Neural cell (in vitro differentiated cells): ENCODE results near the gene DPM2.

Source experiments
- EZH2 ChIP-seq: fragments of 200-600, 300-800 bp; shearing (Covaris generic), sonication (generic); IDR thresholded peaks from 2 replicates; pipeline ENCODE4 v1.6.1; 2014; ENCODE audit warnings: antibody characterized with exemption, low read length, borderline replicate concordance, mild to moderate bottlenecking; ENCODE audit not compliant: insufficient read depth, poor library complexity, severe bottlenecking
- POLR2AphosphoS5 ChIP-seq: IDR thresholded peaks from 2 replicates; pipeline ENCODE4 v1.6.1; 2012
- RAD21 ChIP-seq: fragments of 450-650 bp; conservative IDR thresholded peaks from 2 replicates; pipeline ENCODE4 v1.6.1; 2014; ENCODE audit warnings: antibody characterized with exemption, mild to moderate bottlenecking, moderate library complexity
- TF ChIP-seq, protein P1 (sequence below): fragments of 450-650 bp; IDR thresholded peaks from 2 replicates; pipeline ENCODE4 v1.5.1; 2014; ENCODE audit warnings: antibody characterized with exemption, mild to moderate bottlenecking, moderate library complexity; ENCODE audit not compliant: poor library complexity, severe bottlenecking

DNA sequence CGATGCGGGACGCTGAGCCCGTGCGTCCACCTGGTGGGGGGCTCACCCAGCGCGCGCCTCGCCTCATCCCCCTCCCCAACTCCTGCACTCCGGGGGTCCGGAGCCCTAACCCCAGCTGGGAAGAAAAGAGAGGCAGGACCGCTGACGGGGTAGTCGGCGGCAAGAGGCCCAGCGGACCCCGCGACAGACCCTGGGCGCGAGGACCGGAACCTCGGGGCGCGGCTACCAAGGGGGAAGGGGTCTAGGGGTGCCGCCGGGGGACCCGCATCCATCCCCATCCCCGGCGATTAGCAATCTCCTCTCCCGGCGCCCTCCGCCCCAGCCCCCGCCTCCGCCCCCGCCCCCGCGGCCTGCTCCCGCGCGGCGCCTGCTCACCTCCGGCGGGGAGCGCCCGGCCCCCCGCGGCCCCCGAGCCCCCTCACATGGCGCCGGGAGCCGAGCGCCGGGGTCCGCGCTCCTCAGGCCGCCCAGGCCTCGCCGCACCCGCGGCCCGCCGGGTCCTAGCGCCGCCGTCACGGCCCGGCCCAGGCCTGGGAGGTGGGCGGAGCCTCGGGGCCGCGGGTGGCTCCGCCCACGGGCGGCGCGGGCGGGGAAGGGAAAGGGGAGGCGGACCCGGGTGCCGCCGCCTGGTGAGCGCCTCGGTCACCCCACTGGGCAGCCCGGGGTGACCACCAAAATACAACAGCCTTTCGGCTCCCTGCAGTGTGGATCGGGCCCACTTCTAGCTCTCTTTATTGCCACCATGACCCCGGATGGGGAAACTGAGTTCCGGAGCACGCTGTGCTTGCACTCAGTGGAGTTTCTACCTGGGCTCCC lies 38.3 kb downstream of the DPM2 start, which contains the start of gene ST6GALNAC6:
- TF ChIP-seq, protein P1, sequence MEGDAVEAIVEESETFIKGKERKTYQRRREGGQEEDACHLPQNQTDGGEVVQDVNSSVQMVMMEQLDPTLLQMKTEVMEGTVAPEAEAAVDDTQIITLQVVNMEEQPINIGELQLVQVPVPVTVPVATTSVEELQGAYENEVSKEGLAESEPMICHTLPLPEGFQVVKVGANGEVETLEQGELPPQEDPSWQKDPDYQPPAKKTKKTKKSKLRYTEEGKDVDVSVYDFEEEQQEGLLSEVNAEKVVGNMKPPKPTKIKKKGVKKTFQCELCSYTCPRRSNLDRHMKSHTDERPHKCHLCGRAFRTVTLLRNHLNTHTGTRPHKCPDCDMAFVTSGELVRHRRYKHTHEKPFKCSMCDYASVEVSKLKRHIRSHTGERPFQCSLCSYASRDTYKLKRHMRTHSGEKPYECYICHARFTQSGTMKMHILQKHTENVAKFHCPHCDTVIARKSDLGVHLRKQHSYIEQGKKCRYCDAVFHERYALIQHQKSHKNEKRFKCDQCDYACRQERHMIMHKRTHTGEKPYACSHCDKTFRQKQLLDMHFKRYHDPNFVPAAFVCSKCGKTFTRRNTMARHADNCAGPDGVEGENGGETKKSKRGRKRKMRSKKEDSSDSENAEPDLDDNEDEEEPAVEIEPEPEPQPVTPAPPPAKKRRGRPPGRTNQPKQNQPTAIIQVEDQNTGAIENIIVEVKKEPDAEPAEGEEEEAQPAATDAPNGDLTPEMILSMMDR, result no peak
- peak; percentile 38 for TF ChIP-seq POLR2AphosphoS5
- no peak for TF ChIP-seq EZH2
- no peak for TF ChIP-seq RAD21
